ENCODE measurements around the gene ZDHHC14.
A peak's percentile ranks its signal among the peaks of the same experiment; 100 is the strongest.

The ZDHHC14 gene

DNA sequence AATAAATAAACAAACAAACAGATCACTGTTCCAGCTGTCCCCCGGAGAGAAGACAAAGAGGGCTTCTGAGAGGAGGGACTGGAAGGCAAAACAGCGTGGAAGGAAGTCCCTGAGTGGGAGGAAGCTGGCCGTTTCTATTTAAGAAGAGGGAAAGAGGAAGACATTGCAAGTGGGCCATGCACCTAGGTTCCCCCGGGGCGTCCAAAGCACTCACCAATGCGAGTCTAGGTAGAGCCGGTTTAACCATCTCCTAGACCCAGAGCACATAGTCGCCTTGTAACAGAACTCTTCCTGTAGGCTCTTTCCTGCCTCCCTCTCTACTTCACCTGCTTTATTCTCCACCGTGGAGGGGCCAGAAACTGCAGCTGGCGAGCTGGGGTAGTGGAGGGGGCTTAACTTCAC, 158.4 kb downstream of the ZDHHC14 start:
- no peak for DNase-seq

DNA sequence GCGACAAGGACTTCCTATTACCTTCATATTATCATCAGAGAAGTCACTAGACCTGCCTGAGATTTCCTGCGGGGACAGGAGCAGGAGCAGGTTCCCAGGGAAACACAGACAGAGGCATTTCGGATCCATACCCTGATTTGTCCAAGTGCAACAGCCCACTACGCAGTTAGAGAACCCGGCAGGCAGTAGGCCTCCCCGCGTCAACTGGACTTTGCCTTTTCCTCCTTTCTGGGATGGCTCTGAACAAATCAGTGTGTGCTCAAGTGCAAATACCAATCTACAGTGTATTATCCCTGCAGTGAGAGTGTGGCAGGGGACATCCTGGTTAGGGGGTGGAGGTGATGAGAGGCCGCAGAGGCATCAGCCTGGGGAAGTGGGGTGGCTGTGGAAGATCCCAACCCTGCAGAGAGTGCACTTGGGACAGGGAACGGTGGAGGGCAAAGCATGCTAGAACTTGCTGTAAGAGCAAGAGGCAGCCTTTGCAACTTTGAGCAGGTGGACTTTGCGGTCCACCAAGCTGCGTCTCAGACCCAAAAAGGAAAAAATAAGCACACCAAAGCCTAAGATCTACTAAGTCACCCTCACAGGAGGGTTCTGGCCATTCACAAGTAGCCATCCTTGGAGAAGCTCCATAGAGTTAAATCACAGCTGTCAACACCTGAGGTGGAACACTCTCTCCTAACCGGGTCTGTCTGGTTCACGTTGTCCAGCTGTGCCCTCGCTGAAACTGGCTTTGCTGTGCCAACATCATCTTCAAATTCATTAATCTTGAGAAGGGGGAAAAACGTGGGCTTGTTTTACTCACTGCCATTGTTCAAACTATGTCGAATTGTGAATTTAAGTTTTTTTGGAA, 159.1 kb downstream of the ZDHHC14 start:
- no peak for DNase-seq

GRCh38 chr6:157541618-157542413, 160.8 kb downstream of the ZDHHC14 start:
- no peak for DNase-seq

- DNase-seq: no peak
Measured at GRCh38 chr6:157542414-157543160, 161.6 kb downstream of the ZDHHC14 start.

- no peak for DNase-seq
Measured at GRCh38 chr6:157546321-157546720, 165.3 kb downstream of the ZDHHC14 start.

- no peak for DNase-seq
Measured at GRCh38 chr6:157547112-157547511, 166.1 kb downstream of the ZDHHC14 start.

GRCh38 chr6:157548635-157549467, 167.9 kb downstream of the ZDHHC14 start:
- no peak for DNase-seq

GRCh38 chr6:157549468-157549745, 168.4 kb downstream of the ZDHHC14 start:
- DNase-seq: no peak

- no peak for DNase-seq
Measured at GRCh38 chr6:157550114-157550989, 169.4 kb downstream of the ZDHHC14 start.

DNA sequence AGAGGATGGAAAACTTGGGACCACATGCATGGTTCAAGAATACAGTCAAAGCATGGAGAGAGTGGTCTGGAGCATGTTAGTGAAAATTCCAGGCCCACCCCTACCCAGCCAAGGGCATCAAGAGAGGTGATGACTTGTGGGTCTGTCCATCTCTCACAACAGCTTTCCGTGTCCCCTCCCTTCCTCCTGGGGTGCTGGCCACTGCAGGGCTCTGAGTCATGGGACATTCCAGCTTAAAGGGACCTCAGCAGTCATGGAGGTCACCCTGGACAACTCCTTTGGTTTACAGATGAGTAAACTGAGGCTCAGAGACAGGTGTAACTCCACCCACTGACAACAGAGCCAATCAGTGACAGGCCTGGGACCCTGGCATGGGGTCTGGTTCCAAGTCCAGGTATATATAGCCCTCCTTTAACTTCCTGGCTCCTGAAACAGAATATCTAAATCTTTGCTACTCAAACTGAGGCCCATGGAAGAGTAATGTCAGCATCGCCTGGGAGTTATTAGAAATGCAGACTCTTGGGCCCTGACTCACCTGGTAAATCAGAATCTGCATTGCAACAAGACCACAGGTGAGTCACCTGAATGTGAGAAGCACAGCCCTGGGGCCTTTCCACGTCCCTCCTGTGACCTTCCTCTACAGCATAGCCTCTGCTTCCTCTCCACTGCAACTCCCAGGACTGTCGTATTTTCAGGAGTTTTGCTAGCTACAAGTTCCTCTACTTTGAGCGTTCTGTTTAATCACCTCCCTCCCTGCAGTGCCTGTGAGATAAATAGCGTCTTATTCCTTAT, 170.2 kb downstream of the ZDHHC14 start:
- DNase-seq: no peak

DNA sequence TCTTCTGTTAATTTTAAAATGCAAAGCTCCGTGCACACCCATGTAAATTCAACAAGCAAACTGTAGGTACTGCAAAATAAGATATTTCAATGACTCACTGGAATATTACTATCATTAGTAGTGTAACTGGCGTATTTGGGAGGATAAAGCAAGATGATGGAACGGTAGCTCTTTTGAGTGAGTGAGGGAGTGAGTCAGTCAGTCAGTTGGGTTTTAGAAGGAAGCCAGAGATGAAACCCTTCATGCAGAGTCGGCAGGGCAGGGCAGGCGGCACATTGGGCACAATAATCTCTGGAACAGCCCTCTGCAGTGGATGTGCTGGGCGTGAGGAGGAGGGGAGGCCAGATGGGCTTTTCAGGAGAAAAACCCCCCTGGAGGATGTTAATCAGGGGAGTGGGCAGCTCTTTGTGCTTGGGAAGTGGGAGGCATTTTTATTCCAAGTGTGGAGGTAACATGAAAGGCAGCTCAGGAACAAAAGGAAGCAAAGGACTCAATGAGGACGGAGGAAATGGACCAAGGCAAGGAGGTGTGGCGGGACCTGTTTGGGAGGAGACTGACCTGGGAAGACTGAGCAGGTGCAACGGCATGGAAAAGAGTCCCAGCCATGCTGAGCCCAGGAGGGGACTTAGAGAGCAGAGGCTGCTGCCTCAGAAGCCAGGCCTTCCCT, 171.2 kb downstream of the ZDHHC14 start:
- DNase-seq: no peak

GRCh38 chr6:157552820-157553485, 172.0 kb downstream of the ZDHHC14 start:
- DNase-seq: peak in 1 of 2 experiments; percentile 52

DNA sequence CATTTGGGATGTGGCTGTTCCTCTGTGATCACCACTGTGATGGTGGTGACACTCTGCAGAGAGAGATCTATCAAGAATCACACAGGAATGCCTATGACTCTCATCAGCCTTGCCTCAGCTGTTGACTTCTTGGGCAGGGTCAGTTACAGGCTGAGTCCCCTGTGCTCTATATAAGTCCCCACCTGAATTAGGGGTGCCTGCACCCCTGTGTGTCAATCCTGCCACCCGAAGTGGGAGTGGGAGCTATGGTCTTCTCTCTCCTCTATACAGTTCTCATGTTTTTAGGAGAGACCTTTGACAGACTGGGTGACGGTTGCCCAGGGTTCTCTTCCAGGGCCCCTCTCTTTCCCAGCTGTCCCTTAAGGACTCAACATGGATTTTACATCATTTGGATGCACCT, 173.8 kb downstream of the ZDHHC14 start:
- no peak for DNase-seq

DNA sequence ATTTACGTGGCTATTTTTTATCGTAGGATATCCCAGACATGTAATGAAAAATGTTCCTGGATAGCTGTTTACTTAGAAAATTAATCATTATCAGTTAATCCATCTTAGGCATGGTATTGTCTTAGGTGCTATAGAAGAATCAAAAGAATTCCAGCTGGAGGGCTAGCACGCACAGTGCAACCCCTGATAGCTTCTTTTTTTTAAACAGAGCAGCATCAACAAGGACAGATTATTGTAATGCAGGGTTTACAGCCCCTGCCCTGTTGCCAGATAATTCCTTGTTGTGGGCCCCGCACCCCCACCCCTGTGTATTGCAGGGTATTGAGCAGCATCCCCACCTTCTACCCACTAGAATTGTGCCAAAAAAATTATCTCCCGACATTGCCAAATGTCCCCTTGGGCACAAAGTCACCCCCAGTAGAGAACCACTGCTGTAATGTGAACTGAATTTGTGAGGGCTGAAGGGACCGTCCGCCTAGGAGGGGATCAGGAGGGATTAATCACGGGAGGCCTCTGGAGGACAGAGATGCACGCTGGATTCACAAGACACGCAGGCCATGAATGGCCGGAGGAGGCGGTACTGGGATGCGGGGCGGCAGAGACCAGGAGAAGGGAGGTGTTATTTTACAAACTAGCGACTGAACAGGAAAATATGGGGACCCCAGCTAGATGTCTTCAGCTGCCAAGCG, 174.6 kb downstream of the ZDHHC14 start:
- no peak for DNase-seq

- no peak for DNase-seq
Measured at GRCh38 chr6:157556144-157556645, 175.2 kb downstream of the ZDHHC14 start.

DNA sequence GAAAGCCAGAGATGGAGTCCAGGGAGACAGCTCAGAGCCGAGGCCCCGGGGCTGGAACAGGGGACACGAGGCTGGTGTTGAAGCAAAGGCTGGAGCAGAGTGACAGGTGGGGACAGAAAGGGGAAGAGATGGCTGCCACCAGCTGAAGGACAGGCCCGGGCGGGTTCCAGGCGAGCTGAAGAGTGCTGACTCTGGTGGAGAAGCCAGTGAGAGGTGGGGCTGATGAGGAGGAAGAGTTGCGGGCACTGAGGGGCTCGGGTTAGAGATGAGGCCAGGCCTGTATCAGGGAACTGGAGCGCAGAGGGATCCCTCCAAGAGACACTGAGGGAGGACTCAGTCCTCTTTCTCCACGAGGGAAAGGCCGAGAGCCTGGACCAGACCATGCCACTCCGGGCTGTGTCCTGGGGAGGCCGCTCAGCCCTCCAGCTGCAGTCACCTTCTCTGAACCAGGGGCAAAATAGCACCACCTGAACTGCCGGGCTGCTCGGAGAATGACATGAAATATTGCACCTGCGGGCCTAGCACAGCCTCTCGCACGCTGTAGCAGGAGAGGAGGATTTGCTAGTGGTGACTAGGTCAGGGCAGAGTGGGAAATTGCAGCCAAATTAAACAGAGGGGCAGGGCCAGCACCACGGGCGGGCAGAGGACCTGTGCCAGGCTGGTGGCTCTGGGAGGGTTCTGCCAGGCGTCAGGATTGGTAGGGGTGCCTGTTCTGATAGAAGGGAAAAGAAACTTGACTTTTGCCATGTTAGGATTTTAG, 175.9 kb downstream of the ZDHHC14 start:
- DNase-seq: no peak

GRCh38 chr6:157557559-157557958, 176.6 kb downstream of the ZDHHC14 start:
- no peak for DNase-seq

DNA sequence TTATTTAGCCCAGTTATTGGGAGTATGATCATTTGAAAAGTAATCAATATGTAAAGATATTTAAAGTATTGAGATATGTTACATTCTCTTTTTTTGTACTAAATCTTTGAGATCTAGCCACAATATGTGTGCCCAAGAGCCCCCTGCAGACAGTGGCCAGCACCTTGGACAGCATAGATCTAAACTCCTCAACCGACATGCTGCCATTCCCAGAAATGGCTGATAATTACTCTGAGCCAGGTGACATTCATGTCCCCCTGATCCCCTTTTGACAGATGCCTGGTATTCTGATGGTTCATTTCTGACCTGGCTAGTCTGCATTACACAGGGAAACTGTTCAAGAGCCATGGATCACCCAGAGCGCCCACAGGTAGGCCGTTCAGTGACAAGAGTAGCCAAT, 177.1 kb downstream of the ZDHHC14 start:
- DNase-seq: no peak
